Activated T-cell treated with anti-CD3 and anti-CD28 coated beads, Interleukin-2, amount 50 U/mL, for 4 hours (primary cell): Measurements from ENCODE around the gene CDC34. TPM values are rescaled to one million over a fixed set of nuclear protein-coding genes. Genes with fewer than 3 reads are reported as not detected.
A peak's percentile ranks its signal among the peaks of the same experiment; 100 is the strongest.

Source experiments
- ATAC-seq, 2 donors: fragments of 200-7000 bp; cut with Tn5 transposase; one replicate each; pipeline ENCODE4 v1.10.0; 2021
- DNase-seq: peaks from one replicate; pipeline ENCODE4 v3.0.0-alpha.2; 2020
- H3K27me3 Mint-ChIP-seq: one replicate; pipeline ENCODE4 v1.8.0; 2021; ENCODE audit warnings: low read depth, mixed read lengths
- H3K36me3 Mint-ChIP-seq: one replicate; pipeline ENCODE4 v1.8.0; 2022; ENCODE audit warnings: mixed read lengths; ENCODE audit not compliant: insufficient read depth
- H3K4me1 Mint-ChIP-seq: one replicate; pipeline ENCODE4 v1.8.0; 2021; ENCODE audit warnings: low read depth, mixed read lengths
- H3K4me3 Mint-ChIP-seq: one replicate; pipeline ENCODE4 v1.8.0; 2021; ENCODE audit warnings: mild to moderate bottlenecking, moderate library complexity, mixed read lengths
- H3K9me3 Mint-ChIP-seq: one replicate; pipeline ENCODE4 v1.8.0; 2021; ENCODE audit warnings: mixed read lengths
- total RNA-seq, 3 donors: library from RNA; stranded (reverse); gene quantifications; one replicate each; pipeline ENCODE4 v1.2.1, GENCODE V29; 2021

The CDC34 gene, protein sequence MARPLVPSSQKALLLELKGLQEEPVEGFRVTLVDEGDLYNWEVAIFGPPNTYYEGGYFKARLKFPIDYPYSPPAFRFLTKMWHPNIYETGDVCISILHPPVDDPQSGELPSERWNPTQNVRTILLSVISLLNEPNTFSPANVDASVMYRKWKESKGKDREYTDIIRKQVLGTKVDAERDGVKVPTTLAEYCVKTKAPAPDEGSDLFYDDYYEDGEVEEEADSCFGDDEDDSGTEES
- 10 to 100 TPM; 42.1 to 48.7 (median 45.7) TPM for total RNA-seq

- Mint-ChIP-seq H3K9me3 (no peaks in the 10 kb centered on the region), H3K4me1 (peaks cover 22% of the 10 kb centered on the region), H3K27me3 (no peaks in the 10 kb centered on the region), H3K36me3 (no peaks in the 10 kb centered on the region), H3K4me3 (peak within 1 kb of the TSS; percentile 86)
- ATAC-seq (peak; percentile 2 to 23), DNase-seq (no peak)
Observed at GRCh38 chr19:531753-532560, at the start of gene CDC34. TSS of gene CDC34 (plus strand) at chr19:531760. CDS start at chr19:531932, 172 bp downstream.

DNA sequence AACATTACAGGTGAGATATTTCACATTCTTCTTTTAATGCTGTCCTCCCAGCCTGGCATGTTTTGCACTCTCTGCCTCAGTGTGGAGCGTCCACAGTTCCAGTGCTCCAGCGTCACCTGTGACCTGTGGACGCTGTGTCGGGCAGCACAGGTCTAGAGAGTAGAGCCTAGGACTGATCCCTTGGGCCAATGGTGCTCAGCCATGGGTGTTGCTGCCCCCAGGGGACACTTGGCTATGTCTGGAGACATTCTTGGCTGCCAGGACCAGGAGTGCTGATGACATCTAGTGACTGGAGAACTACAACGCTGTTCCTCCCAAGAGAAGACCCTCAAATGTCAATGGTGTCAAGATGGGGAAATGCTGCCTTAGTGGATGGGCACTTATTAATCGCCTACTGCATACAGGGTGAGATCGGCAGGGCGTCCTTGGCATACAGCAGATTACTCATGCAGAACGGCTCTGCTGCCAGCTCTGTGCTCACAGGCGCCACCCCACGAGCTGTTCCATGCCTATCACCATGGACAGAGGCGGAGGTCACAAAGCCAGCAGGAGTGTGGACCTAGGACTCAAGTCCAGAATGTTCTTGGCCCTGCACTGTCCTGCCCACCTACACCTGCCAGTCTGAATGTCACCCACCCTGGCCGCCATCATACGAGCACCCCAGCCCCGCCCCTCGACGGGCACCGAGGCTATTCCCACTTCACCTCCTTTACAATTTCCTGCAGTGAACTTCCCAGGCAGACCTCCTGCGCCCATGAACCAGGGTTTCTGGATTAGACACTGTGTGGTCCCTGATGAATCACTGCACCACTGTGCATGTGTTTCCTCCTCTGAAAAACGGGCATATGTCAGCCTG lies 49.1 kb upstream of the CDC34 start:
- no peak for DNase-seq
- no peak for ATAC-seq
- no peaks in the 10 kb centered on the region for H3K9me3 Mint-ChIP-seq
- H3K4me3 Mint-ChIP-seq = no peak overlapping the region
- peaks cover 21% of the 10 kb centered on the region for H3K27me3 Mint-ChIP-seq
- H3K36me3 Mint-ChIP-seq = no peaks in the 10 kb centered on the region
- peaks cover 5% of the 10 kb centered on the region for H3K4me1 Mint-ChIP-seq

- H3K27me3 Mint-ChIP-seq = peaks cover 21% of the 10 kb centered on the region
- no peaks in the 10 kb centered on the region for H3K9me3 Mint-ChIP-seq
- ATAC-seq = no peak
- peaks cover 5% of the 10 kb centered on the region for H3K4me1 Mint-ChIP-seq
- no peak overlapping the region for H3K4me3 Mint-ChIP-seq
- no peak for DNase-seq
- H3K36me3 Mint-ChIP-seq = no peaks in the 10 kb centered on the region
Observed at GRCh38 chr19:483332-484072, 48.1 kb upstream of the CDC34 start.

DNA sequence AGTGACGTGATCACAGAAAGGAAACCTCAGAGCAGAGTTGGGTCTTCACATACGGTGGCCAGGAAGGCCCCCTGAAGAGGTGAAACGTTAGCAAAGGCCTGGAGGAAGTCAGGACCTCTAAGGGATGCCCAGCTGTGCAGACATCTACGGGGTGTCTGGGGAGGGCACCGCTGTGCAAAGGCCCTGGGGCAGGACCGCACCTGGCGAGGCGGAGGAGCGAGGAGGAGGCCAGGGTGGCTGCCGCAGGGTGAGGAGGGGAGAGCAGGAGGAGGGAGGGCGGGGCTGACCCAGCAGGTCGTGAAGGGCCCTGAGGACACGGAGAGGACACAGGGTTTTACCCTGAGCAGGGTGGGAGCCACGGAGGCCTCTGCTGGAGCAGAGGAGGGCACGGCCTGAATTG lies 47.1 kb upstream of the CDC34 start:
- no peak for ATAC-seq
- H3K4me3 Mint-ChIP-seq = no peak overlapping the region
- DNase-seq = no peak
- no peaks in the 10 kb centered on the region for H3K36me3 Mint-ChIP-seq
- peaks cover 5% of the 10 kb centered on the region for H3K4me1 Mint-ChIP-seq
- H3K9me3 Mint-ChIP-seq = no peaks in the 10 kb centered on the region
- peaks cover 21% of the 10 kb centered on the region for H3K27me3 Mint-ChIP-seq

- DNase-seq (no peak), ATAC-seq (no peak)
- Mint-ChIP-seq H3K4me1 (peaks cover 1% of the 10 kb centered on the region), H3K4me3 (no peak overlapping the region), H3K36me3 (no peaks in the 10 kb centered on the region), H3K27me3 (peaks cover 21% of the 10 kb centered on the region), H3K9me3 (no peaks in the 10 kb centered on the region)
Observed at GRCh38 chr19:485077-485476, 46.5 kb upstream of the CDC34 start.

DNA sequence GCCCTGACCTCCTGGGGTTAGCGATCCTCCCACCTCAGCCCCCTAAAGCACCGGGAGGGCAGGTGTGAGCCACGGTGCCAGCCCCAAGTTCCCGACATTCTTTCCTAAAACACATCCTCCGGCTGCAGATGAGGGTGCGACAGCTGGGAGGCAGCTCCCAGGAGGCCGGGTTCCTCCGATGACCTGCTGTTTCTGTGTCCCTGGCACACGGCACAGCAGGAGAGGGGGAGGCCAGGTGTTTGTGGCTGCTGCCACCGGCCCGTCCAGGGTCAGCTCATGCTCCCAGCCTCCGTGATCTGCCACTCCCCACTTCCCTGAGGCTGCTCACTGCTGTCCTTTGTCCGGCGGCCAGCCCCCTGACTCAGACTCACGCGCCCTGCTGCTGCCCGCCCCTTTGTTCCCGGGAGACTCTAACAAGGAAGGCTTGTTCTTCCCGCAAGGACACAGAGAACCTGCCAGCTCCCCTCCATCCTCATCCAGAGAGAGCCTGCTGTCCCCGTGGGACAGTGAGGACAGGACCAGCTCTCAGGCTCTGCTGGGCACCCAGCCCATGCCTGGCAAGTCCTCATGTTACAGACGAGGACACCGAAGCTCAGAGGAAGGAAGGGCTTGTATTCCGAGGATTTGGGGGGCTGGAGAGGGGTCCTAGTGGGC lies 45.9 kb upstream of the CDC34 start:
- Mint-ChIP-seq H3K27me3 (peaks cover 21% of the 10 kb centered on the region), H3K4me3 (no peak overlapping the region), H3K4me1 (no peaks in the 10 kb centered on the region), H3K9me3 (no peaks in the 10 kb centered on the region), H3K36me3 (no peaks in the 10 kb centered on the region)
- ATAC-seq = no peak
- DNase-seq = no peak

DNA sequence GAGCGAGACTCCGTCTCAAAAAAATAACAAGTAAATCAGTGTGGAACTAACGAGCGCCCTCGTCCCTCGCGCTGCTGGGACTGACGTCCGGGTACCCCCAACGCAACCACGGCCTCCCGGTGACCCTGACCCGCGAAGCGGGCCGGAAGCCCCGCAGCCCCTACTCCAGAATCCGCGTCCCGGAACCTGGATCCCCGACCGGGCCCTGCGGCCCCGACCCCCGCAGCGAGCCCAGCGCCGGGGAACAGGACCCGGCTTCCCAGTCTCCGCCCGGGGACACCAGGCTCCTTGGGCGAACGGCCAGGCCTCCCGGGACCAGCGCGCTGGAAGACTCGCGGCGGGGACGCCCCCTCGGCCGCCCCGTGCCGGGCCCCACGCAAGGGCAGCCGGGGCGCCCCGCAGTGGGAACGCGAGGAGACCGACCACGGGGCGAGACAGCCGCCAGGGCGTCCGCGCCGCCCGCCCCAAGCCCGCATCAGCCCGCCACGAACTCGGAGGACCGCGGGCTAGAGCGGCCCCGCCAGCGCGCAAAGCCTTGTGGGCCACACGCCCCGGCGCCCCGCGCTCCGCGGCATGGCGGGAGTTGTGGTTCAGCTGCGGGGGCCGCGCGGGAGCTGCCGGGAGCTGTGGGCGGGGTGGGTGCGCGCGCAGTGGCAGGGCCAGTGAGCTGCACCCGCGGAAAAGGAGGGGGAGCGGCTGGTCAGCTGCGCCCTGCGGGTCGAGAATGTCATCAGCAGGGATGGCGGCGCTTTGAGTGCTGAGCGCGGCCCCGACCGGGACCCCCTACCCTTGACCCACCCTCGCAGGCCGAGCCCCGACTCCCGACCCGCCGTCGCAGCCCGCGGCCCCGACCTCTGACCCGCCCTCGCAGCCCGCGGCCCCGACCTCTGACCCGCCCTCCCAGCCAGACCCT lies 42.8 kb upstream of the CDC34 start:
- H3K27me3 Mint-ChIP-seq = peaks cover 22% of the 10 kb centered on the region
- H3K36me3 Mint-ChIP-seq = no peaks in the 10 kb centered on the region
- peak; percentile 96 to 98 for ATAC-seq
- no peaks in the 10 kb centered on the region for H3K9me3 Mint-ChIP-seq
- H3K4me3 Mint-ChIP-seq = peak overlapping the region; percentile 82
- no peaks in the 10 kb centered on the region for H3K4me1 Mint-ChIP-seq
- DNase-seq = peak; percentile 90

- Mint-ChIP-seq H3K9me3 (no peaks in the 10 kb centered on the region), H3K27me3 (peaks cover 18% of the 10 kb centered on the region), H3K36me3 (no peaks in the 10 kb centered on the region), H3K4me1 (no peaks in the 10 kb centered on the region), H3K4me3 (peak overlapping the region; percentile 78)
- ATAC-seq = peak; percentile 2 to 6
- no peak for DNase-seq
Observed at GRCh38 chr19:489418-490196, 42.0 kb upstream of the CDC34 start.

- no peaks in the 10 kb centered on the region for H3K4me1 Mint-ChIP-seq
- peaks cover 9% of the 10 kb centered on the region for H3K27me3 Mint-ChIP-seq
- no peaks in the 10 kb centered on the region for H3K9me3 Mint-ChIP-seq
- ATAC-seq (no peak), DNase-seq (no peak)
- H3K36me3 Mint-ChIP-seq = no peaks in the 10 kb centered on the region
- no peak overlapping the region for H3K4me3 Mint-ChIP-seq
Observed at GRCh38 chr19:491146-491741, 40.3 kb upstream of the CDC34 start.

- ATAC-seq (no peak), DNase-seq (no peak)
- Mint-ChIP-seq H3K27me3 (peaks cover 7% of the 10 kb centered on the region), H3K4me1 (no peaks in the 10 kb centered on the region), H3K36me3 (no peaks in the 10 kb centered on the region), H3K9me3 (no peaks in the 10 kb centered on the region), H3K4me3 (no peak overlapping the region)
Observed at GRCh38 chr19:492091-492531, 39.4 kb upstream of the CDC34 start.

DNA sequence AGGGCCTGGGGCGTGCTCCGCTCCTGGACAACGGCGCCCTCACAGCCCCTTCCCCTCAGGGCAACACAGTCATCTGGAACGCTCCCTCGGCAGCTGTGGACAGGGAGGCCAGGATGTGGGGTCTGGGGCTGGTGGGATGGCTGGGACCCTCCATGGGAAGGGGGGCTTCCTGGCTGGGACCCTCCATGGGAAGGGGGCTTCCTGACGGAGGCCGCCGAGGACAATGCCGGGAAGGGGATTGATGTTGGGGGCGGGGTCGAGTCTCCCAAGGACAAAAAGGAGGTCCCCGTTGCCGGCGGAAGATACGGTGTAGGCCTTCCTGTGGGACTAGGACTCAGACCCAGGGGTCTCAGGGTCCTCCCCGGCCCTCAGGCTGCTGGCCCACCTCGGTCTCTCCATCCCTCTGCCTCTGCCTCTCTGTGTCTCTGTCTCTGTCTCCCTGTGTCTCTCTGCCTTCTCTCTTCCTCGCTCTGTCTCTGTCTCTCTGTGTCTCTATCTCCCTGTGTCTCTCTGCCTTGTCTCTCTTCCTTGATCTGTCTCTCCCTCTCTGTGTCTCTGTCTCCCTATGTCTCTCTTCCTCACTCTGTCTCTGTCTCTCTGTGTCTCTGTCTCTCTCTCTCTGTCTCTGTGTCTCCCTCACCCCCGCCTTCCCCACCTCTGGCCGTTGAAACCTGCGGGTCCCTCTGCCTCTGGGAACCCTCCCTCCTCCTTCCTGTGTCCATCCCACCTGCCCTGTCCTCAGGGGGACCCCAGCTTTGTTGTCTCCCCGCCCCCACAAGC lies 38.0 kb upstream of the CDC34 start:
- H3K27me3 Mint-ChIP-seq = peaks cover 13% of the 10 kb centered on the region

More for the DNA sequence above, 38.0 kb upstream of the CDC34 start:
- DNase-seq (no peak), ATAC-seq (no peak)
- Mint-ChIP-seq H3K4me1 (no peaks in the 10 kb centered on the region), H3K36me3 (no peaks in the 10 kb centered on the region), H3K9me3 (no peaks in the 10 kb centered on the region), H3K4me3 (no peak overlapping the region)
